ENCODE measurements around the gene FGD4.

The FGD4 gene

GRCh38 chr12:32435921-32436705, 36.8 kb downstream of the FGD4 start:
- peaks cover 0 to 3% of the 10 kb centered on the region in 2 donors for H3K36me3 ChIP-seq (ENCODE audit: control insufficient read depth in 2 of 2, insufficient read depth in 2 of 2, low read length in 2 of 2)
- no peak overlapping the region for H3K9ac ChIP-seq (ENCODE audit: low read depth in 1 of 2, low read length in 2 of 2)
- no peaks in the 10 kb centered on the region for H3K4me1 ChIP-seq (ENCODE audit: control insufficient read depth in 2 of 2, insufficient read depth in 2 of 2, low read length in 2 of 2)
- H3K9me3 ChIP-seq (ENCODE audit: control insufficient read depth in 2 of 2, low read length in 2 of 2) = no peaks in the 10 kb centered on the region
- H3K4me3 ChIP-seq (ENCODE audit: low read length in 2 of 2) = no peak overlapping the region
- no peak overlapping the region for H3K27ac ChIP-seq (ENCODE audit: low read depth in 2 of 2, low read length in 2 of 2)
- no peaks in the 10 kb centered on the region for H3K27me3 ChIP-seq (ENCODE audit: control insufficient read depth in 2 of 2, insufficient read depth in 2 of 2, low read length in 2 of 2)

- H3K27ac ChIP-seq (ENCODE audit: low read depth in 2 of 2, low read length in 2 of 2) = no peak overlapping the region
- H3K27me3 ChIP-seq (ENCODE audit: control insufficient read depth in 2 of 2, insufficient read depth in 2 of 2, low read length in 2 of 2) = no peaks in the 10 kb centered on the region
- H3K4me1 ChIP-seq (ENCODE audit: control insufficient read depth in 2 of 2, insufficient read depth in 2 of 2, low read length in 2 of 2) = no peaks in the 10 kb centered on the region
- no peak overlapping the region for H3K4me3 ChIP-seq (ENCODE audit: low read length in 2 of 2)
- peaks cover 0 to 3% of the 10 kb centered on the region in 2 donors for H3K36me3 ChIP-seq (ENCODE audit: control insufficient read depth in 2 of 2, insufficient read depth in 2 of 2, low read length in 2 of 2)
- H3K9me3 ChIP-seq (ENCODE audit: control insufficient read depth in 2 of 2, low read length in 2 of 2) = no peaks in the 10 kb centered on the region
- H3K9ac ChIP-seq (ENCODE audit: low read depth in 1 of 2, low read length in 2 of 2) = no peak overlapping the region
Measured at GRCh38 chr12:32437095-32437515, 37.7 kb downstream of the FGD4 start.

- Histone ChIP-seq H3K27me3 (ENCODE audit: control insufficient read depth in 2 of 2, insufficient read depth in 2 of 2, low read length in 2 of 2) (no peaks in the 10 kb centered on the region), H3K4me1 (ENCODE audit: control insufficient read depth in 2 of 2, insufficient read depth in 2 of 2, low read length in 2 of 2) (peaks cover 0 to 3% of the 10 kb centered on the region in 2 donors), H3K4me3 (ENCODE audit: low read length in 2 of 2) (no peak overlapping the region), H3K9me3 (ENCODE audit: control insufficient read depth in 2 of 2, low read length in 2 of 2) (no peaks in the 10 kb centered on the region), H3K27ac (ENCODE audit: low read depth in 2 of 2, low read length in 2 of 2) (no peak overlapping the region), H3K9ac (ENCODE audit: low read depth in 1 of 2, low read length in 2 of 2) (no peak overlapping the region), H3K36me3 (ENCODE audit: control insufficient read depth in 2 of 2, insufficient read depth in 2 of 2, low read length in 2 of 2) (peaks cover 0 to 3% of the 10 kb centered on the region in 2 donors)
Measured at GRCh38 chr12:32440120-32440865, 40.9 kb downstream of the FGD4 start.

GRCh38 chr12:32443491-32443890, 44.1 kb downstream of the FGD4 start:
- Histone ChIP-seq H3K27me3 (ENCODE audit: control insufficient read depth in 2 of 2, insufficient read depth in 2 of 2, low read length in 2 of 2) (no peaks in the 10 kb centered on the region), H3K4me3 (ENCODE audit: low read length in 2 of 2) (no peak overlapping the region), H3K36me3 (ENCODE audit: control insufficient read depth in 2 of 2, insufficient read depth in 2 of 2, low read length in 2 of 2) (peaks cover 0 to 3% of the 10 kb centered on the region in 2 donors), H3K4me1 (ENCODE audit: control insufficient read depth in 2 of 2, insufficient read depth in 2 of 2, low read length in 2 of 2) (peaks cover 9 to 17% of the 10 kb centered on the region in 2 donors), H3K27ac (ENCODE audit: low read depth in 2 of 2, low read length in 2 of 2) (no peak overlapping the region), H3K9me3 (ENCODE audit: control insufficient read depth in 2 of 2, low read length in 2 of 2) (no peaks in the 10 kb centered on the region), H3K9ac (ENCODE audit: low read depth in 1 of 2, low read length in 2 of 2) (no peak overlapping the region)

GRCh38 chr12:32444895-32445294, 45.5 kb downstream of the FGD4 start:
- H3K27ac ChIP-seq (ENCODE audit: low read depth in 2 of 2, low read length in 2 of 2) = no peak overlapping the region
- H3K27me3 ChIP-seq (ENCODE audit: control insufficient read depth in 2 of 2, insufficient read depth in 2 of 2, low read length in 2 of 2) = no peaks in the 10 kb centered on the region
- no peak overlapping the region for H3K9ac ChIP-seq (ENCODE audit: low read depth in 1 of 2, low read length in 2 of 2)
- H3K36me3 ChIP-seq (ENCODE audit: control insufficient read depth in 2 of 2, insufficient read depth in 2 of 2, low read length in 2 of 2) = peaks cover 0 to 3% of the 10 kb centered on the region in 2 donors
- no peak overlapping the region for H3K4me3 ChIP-seq (ENCODE audit: low read length in 2 of 2)
- peaks cover 9 to 17% of the 10 kb centered on the region in 2 donors for H3K4me1 ChIP-seq (ENCODE audit: control insufficient read depth in 2 of 2, insufficient read depth in 2 of 2, low read length in 2 of 2)
- H3K9me3 ChIP-seq (ENCODE audit: control insufficient read depth in 2 of 2, low read length in 2 of 2) = no peaks in the 10 kb centered on the region

GRCh38 chr12:32445356-32445755, 46.0 kb downstream of the FGD4 start:
- no peaks in the 10 kb centered on the region for H3K27me3 ChIP-seq (ENCODE audit: control insufficient read depth in 2 of 2, insufficient read depth in 2 of 2, low read length in 2 of 2)
- H3K4me3 ChIP-seq (ENCODE audit: low read length in 2 of 2) = no peak overlapping the region
- no peak overlapping the region for H3K27ac ChIP-seq (ENCODE audit: low read depth in 2 of 2, low read length in 2 of 2)
- H3K9ac ChIP-seq (ENCODE audit: low read depth in 1 of 2, low read length in 2 of 2) = no peak overlapping the region
- peaks cover 9 to 17% of the 10 kb centered on the region in 2 donors for H3K4me1 ChIP-seq (ENCODE audit: control insufficient read depth in 2 of 2, insufficient read depth in 2 of 2, low read length in 2 of 2)
- H3K9me3 ChIP-seq (ENCODE audit: control insufficient read depth in 2 of 2, low read length in 2 of 2) = no peaks in the 10 kb centered on the region
- H3K36me3 ChIP-seq (ENCODE audit: control insufficient read depth in 2 of 2, insufficient read depth in 2 of 2, low read length in 2 of 2) = no peaks in the 10 kb centered on the region

- Histone ChIP-seq H3K4me1 (ENCODE audit: control insufficient read depth in 2 of 2, insufficient read depth in 2 of 2, low read length in 2 of 2) (peaks cover 15 to 26% of the 10 kb centered on the region in 2 donors), H3K9ac (ENCODE audit: low read depth in 1 of 2, low read length in 2 of 2) (no peak overlapping the region), H3K4me3 (ENCODE audit: low read length in 2 of 2) (no peak overlapping the region), H3K27me3 (ENCODE audit: control insufficient read depth in 2 of 2, insufficient read depth in 2 of 2, low read length in 2 of 2) (no peaks in the 10 kb centered on the region), H3K36me3 (ENCODE audit: control insufficient read depth in 2 of 2, insufficient read depth in 2 of 2, low read length in 2 of 2) (no peaks in the 10 kb centered on the region), H3K27ac (ENCODE audit: low read depth in 2 of 2, low read length in 2 of 2) (peak overlapping the region in 1 of 2 donors; percentile 40), H3K9me3 (ENCODE audit: control insufficient read depth in 2 of 2, low read length in 2 of 2) (no peaks in the 10 kb centered on the region)
Measured at GRCh38 chr12:32446316-32447119, 47.2 kb downstream of the FGD4 start.

GRCh38 chr12:32448586-32448985, 49.2 kb downstream of the FGD4 start:
- no peak overlapping the region for H3K27ac ChIP-seq (ENCODE audit: low read depth in 2 of 2, low read length in 2 of 2)
- H3K9ac ChIP-seq (ENCODE audit: low read depth in 1 of 2, low read length in 2 of 2) = no peak overlapping the region
- H3K4me3 ChIP-seq (ENCODE audit: low read length in 2 of 2) = no peak overlapping the region
- H3K4me1 ChIP-seq (ENCODE audit: control insufficient read depth in 2 of 2, insufficient read depth in 2 of 2, low read length in 2 of 2) = peaks cover 15 to 29% of the 10 kb centered on the region in 2 donors
- no peaks in the 10 kb centered on the region for H3K27me3 ChIP-seq (ENCODE audit: control insufficient read depth in 2 of 2, insufficient read depth in 2 of 2, low read length in 2 of 2)
- no peaks in the 10 kb centered on the region for H3K9me3 ChIP-seq (ENCODE audit: control insufficient read depth in 2 of 2, low read length in 2 of 2)
- no peaks in the 10 kb centered on the region for H3K36me3 ChIP-seq (ENCODE audit: control insufficient read depth in 2 of 2, insufficient read depth in 2 of 2, low read length in 2 of 2)

- Histone ChIP-seq H3K4me1 (ENCODE audit: control insufficient read depth in 2 of 2, insufficient read depth in 2 of 2, low read length in 2 of 2) (peaks cover 15 to 28% of the 10 kb centered on the region in 2 donors), H3K4me3 (ENCODE audit: low read length in 2 of 2) (no peak overlapping the region), H3K9ac (ENCODE audit: low read depth in 1 of 2, low read length in 2 of 2) (no peak overlapping the region), H3K27ac (ENCODE audit: low read depth in 2 of 2, low read length in 2 of 2) (no peak overlapping the region), H3K36me3 (ENCODE audit: control insufficient read depth in 2 of 2, insufficient read depth in 2 of 2, low read length in 2 of 2) (no peaks in the 10 kb centered on the region), H3K27me3 (ENCODE audit: control insufficient read depth in 2 of 2, insufficient read depth in 2 of 2, low read length in 2 of 2) (no peaks in the 10 kb centered on the region), H3K9me3 (ENCODE audit: control insufficient read depth in 2 of 2, low read length in 2 of 2) (no peaks in the 10 kb centered on the region)
Measured at GRCh38 chr12:32450363-32450762, 51.0 kb downstream of the FGD4 start.
